HS-5 (cell line): ENCODE results near the gene STAC.
"Not testable (repeated sequence)": the region's sequence is repeated elsewhere in the genome, so short reads cannot be mapped to it uniquely, and the experiment has no call there.

Source experiments
- DNase-seq: peaks from one replicate; pipeline ENCODE4 v3.0.0-alpha.2; 2012; ENCODE audit warnings: low read depth

The STAC gene

DNA sequence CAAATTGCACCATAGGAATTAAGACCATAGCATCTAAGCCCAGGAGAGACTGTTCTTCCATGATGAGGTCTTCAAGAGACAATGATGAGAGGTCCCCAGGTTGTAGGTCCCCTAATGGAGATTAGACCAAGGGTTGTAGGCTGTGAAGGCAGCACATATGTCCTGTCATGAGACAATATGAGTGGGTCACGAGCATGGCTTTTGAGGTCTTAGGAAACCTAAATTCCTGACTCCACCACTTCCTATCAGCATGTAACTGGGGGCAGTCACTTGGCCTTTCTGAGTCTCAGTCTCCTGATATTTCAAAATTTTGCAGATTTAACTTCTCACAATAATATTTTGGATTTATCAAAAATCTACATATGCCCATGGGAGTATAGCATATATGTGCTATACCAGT, 31.3 kb downstream of the STAC start:
- no peak for DNase-seq

DNA sequence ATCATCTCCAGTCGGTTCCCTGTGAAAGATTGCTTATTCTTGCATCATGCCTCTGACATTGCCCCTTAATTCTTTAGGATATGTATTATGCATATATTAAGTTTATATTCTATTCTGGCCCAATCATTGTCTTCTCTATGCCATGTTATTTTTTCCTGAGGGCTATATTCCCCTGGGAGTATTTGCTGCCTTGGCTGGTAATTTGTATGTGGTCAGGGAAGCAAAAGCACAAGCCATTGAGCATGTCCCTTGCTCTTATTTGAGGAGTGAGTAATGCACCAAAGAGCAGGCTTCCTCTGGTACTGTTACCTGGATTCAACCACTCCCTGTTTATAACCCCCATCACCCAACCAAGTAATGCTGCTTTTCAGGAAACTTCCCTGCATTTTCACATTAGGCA, 36.3 kb downstream of the STAC start:
- DNase-seq: no peak

DNA sequence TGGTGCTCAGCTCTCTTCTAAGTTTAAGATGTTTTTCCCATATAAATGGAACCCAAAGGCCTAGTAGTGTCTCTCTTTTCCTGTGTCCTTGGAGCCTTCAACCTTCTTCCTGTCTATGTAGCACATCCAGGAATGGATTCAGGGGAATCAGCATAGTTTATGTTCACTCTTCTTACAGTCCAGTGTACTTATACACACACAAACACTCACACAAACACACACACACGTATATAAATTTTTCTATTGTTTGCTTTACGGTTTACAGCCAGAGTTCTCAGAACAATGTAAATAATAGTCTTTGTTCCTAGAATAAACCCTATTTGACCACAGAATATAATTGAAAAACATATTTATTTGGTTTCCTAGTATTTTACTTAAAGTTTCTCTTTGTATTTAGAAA, 36.9 kb downstream of the STAC start:
- DNase-seq: no peak

DNA sequence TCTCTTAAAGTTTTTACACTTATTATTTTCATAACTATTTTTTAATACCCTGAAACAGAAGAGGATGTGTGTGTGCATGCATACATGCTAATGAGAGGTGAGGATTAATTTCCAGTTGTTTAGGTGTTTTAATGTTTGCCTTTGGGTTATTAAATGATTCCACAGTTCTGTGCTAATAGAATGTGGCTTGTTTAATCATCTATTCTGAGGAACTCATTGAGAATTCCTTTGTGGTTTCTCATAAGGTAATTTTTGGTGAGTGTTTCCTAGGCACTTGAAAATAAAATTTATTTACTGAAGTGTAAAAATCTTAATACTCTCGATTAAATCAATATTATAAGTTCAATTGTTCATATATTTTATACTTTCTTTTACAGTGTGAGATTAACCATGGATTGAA, 38.0 kb downstream of the STAC start:
- DNase-seq: no peak

DNA sequence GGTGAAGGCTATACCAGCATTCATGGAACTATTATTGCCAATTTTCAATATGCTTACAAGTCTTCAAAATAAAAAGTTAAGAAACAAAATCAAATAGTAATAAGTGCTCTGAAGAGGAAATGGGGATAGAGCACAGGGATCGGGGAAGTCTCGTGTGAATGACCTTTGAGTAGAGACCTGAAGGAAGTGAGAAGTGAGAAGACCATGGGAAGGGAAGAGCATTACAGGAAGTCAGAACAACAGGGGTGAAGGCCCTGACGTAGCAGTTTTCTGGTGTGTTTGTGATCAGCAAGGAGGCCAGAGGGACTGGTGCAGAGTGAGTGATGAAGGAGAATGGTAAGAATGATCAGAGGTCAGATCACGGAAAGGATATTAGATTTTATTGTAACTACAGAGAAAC, 48.1 kb downstream of the STAC start:
- no peak for DNase-seq

DNA sequence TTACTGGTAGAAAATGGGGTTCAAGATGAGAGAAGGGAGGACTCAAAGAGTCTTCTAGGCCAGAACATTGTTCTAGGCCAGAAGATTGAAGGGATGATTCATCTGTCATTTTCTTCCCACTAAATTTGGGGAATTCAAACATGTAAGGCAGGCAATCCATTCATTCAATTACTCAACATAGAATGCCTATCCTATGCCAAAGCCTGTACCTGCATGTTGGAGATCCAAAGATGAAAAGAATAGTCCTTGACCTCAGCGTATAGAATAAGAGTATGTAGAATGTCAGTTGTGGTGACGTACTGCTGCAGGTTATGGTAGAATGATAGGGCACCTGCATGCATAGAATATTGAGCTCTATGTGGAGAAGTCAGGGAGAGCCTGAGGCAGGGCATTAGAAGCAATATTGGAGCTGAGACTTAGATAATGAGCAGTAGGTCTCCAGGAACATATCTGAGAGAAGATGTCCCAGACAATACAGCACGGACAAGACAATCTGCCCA, 49.7 kb downstream of the STAC start:
- DNase-seq: no peak

DNA sequence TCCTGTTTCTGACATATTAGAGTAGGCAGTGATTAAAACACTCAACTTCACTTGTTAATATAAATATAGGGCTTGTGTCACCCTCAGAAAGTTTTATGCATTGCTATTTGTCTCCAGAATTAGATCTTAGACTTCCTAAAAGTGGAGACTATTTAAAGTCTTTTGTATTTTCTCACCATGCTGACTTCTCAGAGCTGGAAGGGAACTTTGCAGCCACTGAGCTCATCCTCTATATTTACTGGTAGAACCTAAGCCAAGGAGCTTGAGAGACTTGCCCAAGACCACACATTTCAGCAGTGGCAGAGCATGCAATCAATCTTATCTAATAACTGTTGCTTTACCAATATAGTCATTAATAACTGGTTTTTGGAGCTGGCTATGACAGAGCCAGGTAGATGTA, 53.2 kb downstream of the STAC start:
- DNase-seq: no peak

DNA sequence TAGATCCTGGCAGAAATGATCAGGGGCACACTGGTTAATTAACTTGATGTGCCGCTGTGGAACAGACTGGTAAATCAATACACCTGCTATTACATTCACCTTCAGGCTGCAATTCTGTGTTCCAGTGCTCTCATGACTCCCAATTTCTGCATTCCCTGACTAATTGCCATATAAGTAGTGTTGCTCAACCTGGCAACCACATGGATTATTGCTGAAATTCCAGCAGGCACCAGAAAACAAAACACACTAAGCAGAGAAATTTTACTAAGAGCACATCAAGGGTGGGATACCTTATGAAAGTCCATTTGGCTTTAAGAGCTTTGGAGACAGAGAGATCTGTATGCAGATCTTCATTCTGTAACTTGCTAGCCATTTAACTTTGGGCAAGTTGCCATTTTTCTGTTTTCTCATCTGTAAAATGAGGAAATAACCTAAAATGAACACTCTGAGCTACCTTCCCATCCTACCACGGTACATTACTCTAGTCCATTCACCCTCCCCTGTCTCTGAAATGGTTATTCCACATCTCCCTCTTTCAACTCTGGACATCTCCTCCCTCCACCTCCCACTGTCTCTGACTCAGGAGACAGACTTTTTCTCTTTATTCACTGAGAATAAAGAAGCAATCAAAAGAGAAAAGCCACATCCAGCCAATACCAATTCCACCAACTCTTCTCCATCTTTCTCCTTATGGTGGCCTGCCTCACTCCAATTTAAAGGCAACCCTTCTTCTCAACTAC, 54.6 kb downstream of the STAC start:
- no peak for DNase-seq

DNA sequence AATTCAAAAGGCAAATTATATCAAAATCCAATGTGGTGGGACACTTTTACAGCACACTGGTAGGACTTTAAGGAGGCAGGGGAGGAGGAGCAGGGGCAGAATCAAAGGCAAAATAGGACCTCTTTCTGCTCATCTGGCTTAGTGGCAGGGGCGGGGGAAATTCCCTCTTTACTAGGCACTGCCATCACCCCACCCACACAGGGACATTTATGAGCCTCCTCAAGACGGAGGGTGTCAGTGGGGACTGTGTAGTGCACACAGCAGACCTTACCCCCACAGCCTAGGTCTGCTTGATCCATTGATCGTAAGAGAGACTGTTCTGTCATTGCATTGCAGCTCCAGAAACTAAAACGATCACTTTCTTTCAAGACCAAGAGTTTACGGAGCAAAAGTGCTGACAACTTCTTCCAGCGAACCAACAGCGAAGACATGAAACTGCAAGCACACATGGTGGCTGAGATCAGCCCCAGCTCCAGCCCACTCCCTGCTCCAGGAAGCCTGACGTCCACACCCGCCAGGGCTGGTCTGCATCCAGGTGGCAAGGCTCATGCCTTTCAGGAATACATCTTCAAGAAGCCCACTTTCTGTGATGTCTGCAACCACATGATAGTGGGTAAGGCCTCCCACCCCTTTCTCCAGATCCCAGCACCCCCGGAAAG, 62.9 kb downstream of the STAC start:
- DNase-seq: no peak

DNA sequence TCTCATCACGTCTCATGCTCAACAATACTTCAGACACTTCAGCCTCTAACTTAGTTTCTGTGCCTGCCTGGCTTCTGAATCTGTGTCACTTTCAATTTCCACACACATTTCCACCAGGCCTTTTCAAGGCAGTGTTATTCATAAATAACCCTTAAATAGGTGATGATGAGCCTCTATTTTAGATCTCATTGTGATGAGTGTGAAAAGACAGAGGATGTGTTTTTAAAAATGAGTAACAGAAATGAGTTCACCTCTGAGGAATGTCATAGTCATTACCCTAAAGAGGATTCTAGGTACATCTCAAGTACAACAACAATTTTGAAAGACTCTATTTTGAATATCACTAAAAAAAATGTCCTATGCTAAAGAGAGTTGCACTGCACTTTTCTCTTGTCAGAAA, 64.6 kb downstream of the STAC start:
- DNase-seq: peak; percentile 65

DNA sequence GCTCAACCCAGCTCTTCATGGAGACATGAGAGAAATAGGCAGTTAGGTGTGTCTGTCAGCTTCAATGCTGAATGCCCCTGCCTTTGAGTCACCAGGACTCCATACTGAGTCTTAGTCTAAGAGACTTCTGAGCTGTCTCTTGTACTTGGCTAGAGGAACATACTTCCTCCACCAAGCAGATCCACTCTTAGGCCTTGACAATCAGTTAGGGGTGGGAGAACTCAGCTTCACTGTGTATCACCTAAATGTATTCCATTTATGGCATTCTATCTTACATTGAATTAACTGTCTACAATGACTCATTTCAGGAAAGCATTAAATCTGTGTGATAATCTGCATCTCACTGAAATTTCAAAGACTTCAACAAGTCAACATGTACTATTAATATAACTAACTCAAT, 66.0 kb downstream of the STAC start:
- no peak for DNase-seq

DNA sequence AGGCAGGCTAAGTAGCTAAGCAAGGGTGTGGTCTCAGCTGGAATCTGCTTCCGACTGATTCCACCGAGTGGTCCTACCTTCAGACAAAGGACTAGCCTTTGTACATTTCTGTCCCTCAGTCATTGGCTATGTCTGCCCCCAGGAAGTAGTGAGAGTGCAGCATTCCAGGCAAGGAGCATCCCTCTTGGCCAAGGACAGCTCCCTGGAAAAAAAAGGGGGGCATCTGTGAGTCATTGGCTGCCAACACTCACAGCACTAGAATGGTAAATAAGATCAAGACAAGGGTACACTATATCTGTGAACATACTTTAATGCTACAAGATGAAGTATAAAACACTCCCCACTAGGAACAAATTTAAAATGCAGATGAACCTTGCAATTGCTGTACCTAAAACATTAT, 66.8 kb downstream of the STAC start:
- DNase-seq: no peak

DNA sequence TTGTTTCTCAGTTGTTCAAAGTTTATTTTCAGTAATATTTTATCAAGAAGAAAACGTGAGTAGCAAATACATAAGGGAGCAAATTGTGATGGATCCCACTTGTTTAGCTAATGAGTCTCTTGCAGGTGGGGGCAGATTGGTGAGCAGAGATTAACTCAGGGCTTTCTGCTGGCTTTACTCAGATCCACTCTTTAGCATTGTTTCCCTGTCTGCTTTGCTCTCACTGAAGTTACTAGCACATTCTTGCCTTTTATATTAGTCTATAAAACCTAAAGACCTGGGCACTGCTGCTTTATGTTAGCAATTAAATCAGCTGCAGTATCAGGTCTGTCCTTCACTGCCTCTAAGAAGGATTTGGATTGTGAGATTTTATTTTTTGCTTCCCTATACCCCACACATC, 71.5 kb downstream of the STAC start:
- no peak for DNase-seq

DNA sequence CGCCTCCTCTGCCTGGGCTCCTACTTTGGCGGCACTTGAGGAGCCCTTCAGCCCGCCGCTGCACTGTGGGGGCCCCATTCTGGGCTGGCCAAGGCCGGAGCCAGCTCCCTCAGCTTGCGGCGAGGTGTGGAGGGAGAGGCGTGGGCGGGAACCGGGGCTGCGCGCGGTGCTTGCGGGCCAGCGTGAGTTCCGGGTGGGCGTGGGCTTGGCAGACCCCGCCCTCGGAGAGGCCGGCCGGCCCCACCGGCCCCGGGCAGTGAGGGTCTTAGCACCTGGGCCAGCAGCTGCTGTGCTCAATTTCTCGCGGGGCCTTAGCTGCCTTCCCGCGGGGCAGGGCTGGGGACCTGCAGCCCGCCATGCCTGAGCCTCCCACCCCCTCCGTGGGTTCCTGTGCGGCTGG, 72.9 kb downstream of the STAC start:
- DNase-seq: not testable (repeated sequence)

DNA sequence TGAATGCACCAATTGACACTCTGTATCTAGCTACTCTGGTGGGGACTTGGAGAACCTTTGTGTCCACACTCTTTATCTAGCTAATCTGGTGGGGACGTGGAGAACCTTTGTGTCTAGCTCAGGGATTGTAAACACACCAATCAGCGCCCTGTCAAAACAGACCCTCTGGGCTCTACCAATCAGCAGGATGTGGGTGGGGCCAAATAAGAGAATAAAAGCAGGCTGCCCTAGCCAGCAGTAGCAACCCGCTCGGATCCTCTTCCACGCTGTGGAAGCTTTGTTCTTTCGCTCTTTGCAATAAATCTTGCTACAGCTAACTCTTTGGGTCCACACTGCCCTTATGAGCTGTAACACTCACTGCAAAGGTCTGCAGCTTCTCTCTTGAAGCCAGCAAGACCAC, 73.6 kb downstream of the STAC start:
- DNase-seq: not testable (repeated sequence)

DNA sequence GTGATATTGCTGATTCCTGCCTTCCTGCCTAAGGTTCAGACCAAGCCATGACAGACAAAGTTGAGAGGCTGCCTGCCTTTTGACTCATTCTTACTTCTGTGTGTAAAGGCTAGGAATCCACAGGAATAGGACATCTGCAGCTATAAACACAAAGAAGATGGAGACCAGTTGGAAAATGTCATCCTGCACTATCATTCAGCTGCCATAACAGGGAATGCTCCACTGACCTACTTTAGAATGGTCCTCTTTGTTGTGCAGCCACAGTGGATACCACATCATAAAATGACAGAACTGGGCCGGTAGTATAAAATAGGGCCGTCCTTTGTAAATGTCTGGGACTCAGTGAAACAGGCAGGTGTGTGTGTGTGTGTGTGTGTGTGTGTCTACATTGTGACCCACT, 75.1 kb downstream of the STAC start:
- DNase-seq: no peak

DNA sequence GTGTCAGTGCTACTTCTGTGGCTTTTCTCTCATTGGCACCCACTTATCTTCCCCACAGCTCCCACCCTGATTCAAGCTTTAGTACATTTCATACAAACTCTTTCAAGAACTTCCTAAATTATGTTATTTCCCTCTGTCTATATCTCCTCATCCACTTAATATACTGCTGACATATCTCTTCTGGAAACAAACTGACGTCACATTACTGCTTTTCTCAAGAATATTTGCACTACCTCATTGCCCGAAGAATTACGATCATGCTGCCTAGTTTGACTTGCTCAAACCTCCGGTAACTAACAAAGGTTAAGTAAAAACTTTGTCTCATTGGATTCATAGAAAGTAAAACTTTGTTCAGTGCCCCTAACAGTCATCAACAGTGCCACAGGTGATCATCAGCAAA, 76.5 kb downstream of the STAC start:
- no peak for DNase-seq

DNA sequence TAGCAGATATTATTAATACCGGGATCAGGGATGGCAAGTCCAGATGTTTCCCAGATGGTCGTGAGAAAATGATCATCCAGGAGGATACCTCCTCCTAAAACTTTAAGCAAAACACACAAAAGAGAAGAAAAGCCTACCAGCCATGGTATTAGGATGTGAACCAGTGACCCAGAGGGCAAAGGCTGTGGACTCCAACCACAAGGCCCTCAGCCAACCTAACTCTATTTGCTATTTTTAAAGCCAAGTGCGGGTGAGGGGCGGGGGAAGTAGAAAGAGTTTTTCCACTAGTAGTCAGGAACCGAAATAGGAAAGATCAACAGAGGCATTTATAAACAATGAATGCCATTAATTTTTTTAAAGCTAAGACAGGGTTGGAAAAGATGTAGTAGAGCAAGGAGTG, 77.4 kb downstream of the STAC start:
- no peak for DNase-seq

DNA sequence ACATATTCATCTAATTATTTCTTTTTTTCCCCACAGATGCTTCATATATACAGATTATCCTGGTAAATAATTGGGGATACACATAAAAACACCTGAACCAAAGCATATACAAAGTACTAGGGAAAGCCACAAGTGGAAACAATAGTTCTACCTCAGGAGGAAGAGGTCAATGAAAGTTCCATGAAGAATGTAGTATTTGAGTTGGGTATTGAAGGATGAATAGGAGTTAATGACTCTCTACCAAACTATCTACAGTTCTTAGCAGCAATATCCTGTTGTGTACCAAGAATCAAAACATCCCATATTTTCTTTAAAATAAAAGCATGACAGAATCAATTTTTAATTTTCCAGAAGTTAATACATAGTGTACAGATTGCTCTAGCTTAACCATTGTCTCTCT, 78.9 kb downstream of the STAC start:
- no peak for DNase-seq

DNA sequence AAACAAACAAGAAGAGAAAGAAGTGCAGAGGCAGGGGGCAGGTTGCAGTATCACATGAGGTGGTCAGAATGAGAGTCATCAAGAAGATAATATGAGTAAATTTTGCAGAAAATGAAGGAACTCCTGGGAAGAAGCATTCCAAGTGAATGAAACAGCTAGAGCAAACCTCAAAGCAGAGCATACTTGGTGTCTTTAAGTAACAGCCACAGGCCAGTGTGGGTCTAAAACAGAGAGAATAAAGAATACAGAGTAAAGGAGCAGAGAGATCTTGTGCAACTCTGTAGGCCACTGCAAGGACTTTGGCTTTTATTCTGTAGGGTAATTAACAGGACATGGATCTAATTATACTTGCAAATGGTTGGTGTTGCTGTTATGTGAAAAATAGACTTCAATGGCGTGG, 81.3 kb downstream of the STAC start:
- DNase-seq: no peak

DNA sequence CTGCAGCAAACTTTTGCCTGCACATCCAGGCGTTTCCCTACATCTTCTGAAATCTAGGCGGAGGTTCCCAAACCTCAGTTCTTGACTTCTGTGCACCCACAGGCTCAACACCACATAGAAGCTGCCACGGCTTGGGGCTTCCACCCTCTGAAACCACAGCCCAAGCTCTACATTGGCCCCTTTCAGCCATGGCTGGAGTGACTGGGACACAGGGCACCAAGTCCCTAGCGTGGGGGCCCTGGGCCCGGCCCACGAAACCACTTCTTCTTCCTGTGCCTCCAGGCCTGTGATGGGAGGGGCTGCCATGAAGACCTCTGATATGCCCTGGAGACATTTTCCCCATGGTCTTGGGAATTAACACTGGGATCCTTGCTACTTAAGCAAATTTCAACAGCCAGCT, 91.7 kb downstream of the STAC start:
- not testable (repeated sequence) for DNase-seq

DNA sequence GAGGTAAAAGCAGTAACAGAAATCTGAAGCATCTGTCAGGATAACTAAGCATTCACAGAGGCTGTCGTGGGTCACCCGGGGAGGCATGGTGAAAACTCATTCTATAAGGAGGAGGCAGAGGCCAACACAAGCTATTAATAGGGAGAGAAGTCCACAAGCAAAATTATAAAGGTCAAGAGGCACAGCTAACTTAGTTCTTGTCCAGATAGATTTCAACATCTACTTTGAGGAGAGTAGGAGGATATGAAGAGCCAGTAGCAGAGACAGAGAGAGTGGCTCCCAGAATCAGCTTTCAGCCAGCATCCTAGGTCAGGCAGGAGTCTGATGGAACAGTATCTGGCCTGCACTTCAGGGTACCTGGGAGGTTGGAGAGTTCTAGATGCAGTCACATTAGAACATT, 95.3 kb downstream of the STAC start:
- no peak for DNase-seq

DNA sequence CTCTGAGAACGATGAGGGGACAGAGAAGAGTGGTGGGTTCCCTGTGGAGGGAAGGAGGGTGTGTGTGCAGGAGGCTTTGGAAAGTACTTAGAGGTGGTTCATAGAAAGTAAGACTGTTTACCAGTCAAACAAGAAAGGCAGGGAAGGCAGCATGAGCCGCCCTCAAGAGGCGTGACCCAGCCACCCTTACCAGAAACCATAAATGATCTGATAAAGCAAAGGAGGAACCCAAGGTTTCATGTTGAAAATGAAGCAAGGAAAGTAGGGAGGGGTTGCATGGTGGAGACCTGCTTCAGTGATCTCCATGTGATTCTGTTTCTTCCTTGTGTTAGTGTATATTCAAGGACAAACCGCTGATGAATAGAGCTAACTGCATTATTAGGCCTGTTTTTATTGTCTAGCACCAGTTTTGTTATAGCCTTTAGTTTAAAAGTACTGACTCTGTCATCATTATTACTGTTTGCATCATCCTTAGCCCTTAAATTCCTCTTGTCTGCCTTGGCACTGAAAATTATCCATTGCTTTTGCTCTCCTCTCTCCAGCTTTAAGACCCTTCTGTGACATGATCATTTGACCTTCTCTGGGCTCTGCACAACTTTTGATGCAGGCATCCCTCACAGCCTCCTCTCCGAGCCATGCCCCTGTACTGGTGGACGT, 96.1 kb downstream of the STAC start:
- no peak for DNase-seq
